Mesodermal cell (in vitro differentiated cells): Measurements from ENCODE around the gene SPINK7.
A peak's percentile ranks its signal among the peaks of the same experiment; 100 is the strongest.
"Not testable (repeated sequence)": the region's sequence is repeated elsewhere in the genome, so short reads cannot be mapped to it uniquely, and the experiment has no call there.

Source experiments
- H3K27ac ChIP-seq: 2 replicates; pipeline ENCODE4 v1.7.0; 2013; ENCODE audit warnings: mild to moderate bottlenecking, low read depth, low read length, moderate library complexity; ENCODE audit not compliant: severe bottlenecking
- H3K36me3 ChIP-seq: 2 replicates; pipeline ENCODE4 v1.7.1; 2013; ENCODE audit warnings: mild to moderate bottlenecking, low read length, moderate library complexity; ENCODE audit not compliant: control insufficient read depth, insufficient read depth
- H3K4me1 ChIP-seq: one replicate; pipeline ENCODE4 v1.7.1; 2013; ENCODE audit warnings: mild to moderate bottlenecking, low read length; ENCODE audit not compliant: insufficient read depth, control insufficient read depth, poor library complexity, severe bottlenecking
- H3K4me3 ChIP-seq: 2 replicates; pipeline ENCODE4 v1.7.0; 2013; ENCODE audit warnings: low read length, control low read depth, mild to moderate bottlenecking; ENCODE audit not compliant: insufficient read depth, poor library complexity, severe bottlenecking; ENCODE audit errors: extremely low read depth
- H3K9me3 ChIP-seq: 2 replicates; pipeline ENCODE4 v1.7.1; 2013; ENCODE audit warnings: mild to moderate bottlenecking, low read length, moderate library complexity; ENCODE audit not compliant: control insufficient read depth
- WGBS, 2 experiments: methylation state at CpG; one replicate each; pipeline ENCODE4 v1.1.5; 2013; ENCODE audit warnings: missing lambda C conversion rate in 2 of 2; ENCODE audit not compliant: insufficient coverage in 2 of 2; 5-methylcytosine and 5-hydroxymethylcytosine counted together

The SPINK7 gene

DNA sequence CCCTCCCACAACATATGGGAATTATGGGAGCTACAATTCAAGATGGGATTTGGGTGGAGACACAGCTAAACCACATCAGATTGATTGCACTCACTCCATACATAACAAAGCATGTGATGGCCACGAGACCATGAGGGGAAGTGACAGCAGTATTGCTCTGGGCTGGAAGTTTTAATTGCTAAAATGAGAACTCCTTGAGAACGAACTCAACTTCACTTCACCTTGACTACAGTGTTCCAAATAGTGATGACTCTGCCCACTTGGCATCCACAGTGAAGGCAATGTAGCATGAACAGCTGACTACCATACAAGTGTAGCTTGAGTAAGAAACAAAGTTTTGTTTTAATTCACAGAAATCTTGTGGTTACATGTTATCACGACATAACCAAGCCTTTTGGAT is 739 bp upstream of the SPINK7 start:
- 60 to 100% methylated on average over 1 of the region's 3 CpGs for WGBS, 2 experiments
- Histone ChIP-seq H3K4me3 (no peak overlapping the region), H3K36me3 (no peaks in the 10 kb centered on the region), H3K9me3 (peaks cover 13% of the 10 kb centered on the region), H3K27ac (no peak overlapping the region), H3K4me1 (no peaks in the 10 kb centered on the region)

DNA sequence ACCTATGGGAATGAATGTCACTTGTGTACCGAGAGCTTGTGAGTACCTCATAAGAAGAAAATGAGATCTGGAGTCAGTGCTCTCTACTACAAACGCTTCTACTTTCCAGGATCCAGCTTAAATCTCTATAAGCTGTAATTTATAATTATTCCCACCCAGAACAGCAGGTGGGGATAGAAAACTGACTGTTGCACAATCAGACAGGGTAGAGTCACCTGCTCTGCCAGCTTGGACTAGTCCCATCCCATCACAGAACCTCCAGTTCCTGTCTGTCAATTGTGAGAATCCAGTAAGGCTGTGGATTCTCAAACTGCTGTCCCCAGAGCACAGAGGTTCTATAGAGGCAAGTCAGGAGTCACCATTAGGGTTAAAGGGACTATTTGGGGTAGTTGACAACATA is 2.0 kb downstream of the SPINK7 start:
- H3K4me1 ChIP-seq, result no peaks in the 10 kb centered on the region
- no peak overlapping the region for H3K27ac ChIP-seq
- no peaks in the 10 kb centered on the region for H3K36me3 ChIP-seq
- WGBS, 2 experiments, result 100% methylated on average over 1 of the region's 2 CpGs; no CpG with 5 or more reads in 1 of the 2 experiments
- H3K4me3 ChIP-seq, result no peak overlapping the region
- peaks cover 4% of the 10 kb centered on the region for H3K9me3 ChIP-seq

DNA sequence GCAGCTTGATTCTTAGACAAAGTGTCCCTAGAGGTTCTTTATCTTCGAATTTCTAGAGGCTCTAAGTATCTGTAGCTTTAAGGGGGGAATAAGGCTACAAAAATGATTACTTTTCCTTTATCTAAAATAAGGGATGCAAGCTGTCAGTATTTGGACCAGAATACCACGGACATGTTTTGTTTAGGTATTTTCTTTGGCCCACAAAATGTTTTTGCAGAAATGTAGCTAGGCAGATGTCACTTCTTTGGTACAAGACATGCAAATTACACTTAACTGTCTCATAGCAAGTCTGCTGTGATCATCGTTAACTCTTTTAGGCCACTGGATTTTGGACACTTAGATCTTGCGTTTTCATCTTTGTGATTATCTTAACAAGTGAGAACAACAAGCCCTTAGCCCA is 2.5 kb downstream of the SPINK7 start:
- H3K9me3 ChIP-seq, result no peaks in the 10 kb centered on the region
- H3K36me3 ChIP-seq, result no peaks in the 10 kb centered on the region
- H3K27ac ChIP-seq, result no peak overlapping the region
- 82% methylated on average over 2 of the region's 4 CpGs; no CpG with 5 or more reads in 1 of the 2 experiments for WGBS, 2 experiments
- no peaks in the 10 kb centered on the region for H3K4me1 ChIP-seq
- H3K4me3 ChIP-seq, result no peak overlapping the region

DNA sequence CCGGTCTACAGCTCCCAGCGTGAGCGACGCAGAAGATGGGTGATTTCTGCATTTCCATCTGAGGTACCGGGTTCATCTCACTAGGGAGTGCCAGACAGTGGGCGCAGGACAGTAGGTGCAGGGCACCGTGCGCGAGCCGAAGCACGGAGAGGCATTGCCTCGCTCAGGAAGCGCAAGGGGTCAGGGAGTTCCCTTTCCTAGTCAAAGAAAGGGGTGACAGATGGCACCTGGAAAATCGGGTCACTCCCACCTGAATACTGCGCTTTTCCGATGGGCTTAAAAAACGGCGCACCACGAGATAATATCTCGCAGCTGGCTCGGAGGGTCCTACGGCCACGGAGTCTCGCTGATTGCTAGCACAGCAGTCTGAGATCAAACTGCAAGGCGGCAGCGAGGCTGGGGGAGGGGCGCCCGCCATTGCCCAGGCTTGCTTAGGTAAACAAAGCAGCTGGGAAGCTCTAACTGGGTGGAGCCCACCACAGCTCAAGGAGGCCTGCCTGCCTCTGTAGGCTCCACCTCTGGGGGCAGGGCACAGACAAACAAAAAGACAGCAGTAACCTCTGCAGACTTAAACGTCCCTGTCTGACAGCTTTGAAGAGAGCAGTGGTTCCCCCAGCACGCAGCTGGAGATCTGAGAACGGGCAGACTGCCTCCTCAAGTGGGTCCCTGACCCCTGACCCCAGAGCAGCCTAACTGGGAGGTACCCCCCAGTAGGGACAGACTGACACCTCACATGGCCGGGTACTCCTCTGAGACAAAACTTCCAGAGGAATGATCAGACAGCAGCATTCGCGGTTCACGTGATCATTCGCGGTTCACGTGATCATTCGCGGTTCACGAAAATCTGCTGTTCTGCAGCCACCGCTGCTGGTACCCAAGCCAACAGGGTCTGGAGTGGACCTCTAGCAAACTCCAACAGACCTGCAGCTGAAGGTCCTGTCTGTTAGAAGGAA is 8.1 kb downstream of the SPINK7 start:
- not testable (repeated sequence) for H3K36me3 ChIP-seq, H3K4me1 ChIP-seq, H3K27ac ChIP-seq, H3K9me3 ChIP-seq
- WGBS, 2 experiments, result 50 to 53% methylated on average over 18 to 22 of the region's 42 CpGs
- peak overlapping the region; percentile 19 for H3K4me3 ChIP-seq

DNA sequence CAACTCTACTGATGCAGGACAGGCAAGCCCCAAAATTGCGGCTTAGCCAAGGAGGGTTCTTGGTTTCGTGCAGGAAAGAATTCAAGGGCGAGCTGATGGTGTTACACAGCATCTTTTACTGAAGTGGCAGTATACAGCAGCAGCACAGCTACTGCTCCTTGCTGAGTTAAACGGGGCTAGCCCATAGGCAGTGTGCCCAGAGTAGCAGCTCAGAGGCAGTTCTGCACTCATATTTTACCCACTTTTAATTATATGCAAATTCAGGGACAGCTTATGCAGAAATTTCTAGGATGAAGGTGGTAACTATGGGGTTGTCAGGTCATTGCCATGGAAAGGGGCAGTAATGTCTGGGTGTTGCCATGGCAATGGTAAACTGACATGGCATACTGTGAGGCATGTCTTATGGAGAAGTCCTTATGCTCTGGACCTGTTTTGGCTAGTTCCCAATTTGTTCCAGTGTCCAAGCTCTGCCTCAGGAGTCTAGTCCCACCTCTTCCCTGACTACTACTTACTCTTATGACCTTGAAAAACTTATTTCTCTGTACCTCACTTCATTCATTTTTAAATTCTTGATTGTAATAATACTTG is 21.1 kb downstream of the SPINK7 start:
- H3K27ac ChIP-seq, result no peak overlapping the region
- no peaks in the 10 kb centered on the region for H3K4me1 ChIP-seq
- H3K4me3 ChIP-seq, result no peak overlapping the region
- H3K36me3 ChIP-seq, result no peaks in the 10 kb centered on the region
- WGBS, 2 experiments, result 87 to 97% methylated on average over 3 of the region's 4 CpGs
- no peaks in the 10 kb centered on the region for H3K9me3 ChIP-seq

DNA sequence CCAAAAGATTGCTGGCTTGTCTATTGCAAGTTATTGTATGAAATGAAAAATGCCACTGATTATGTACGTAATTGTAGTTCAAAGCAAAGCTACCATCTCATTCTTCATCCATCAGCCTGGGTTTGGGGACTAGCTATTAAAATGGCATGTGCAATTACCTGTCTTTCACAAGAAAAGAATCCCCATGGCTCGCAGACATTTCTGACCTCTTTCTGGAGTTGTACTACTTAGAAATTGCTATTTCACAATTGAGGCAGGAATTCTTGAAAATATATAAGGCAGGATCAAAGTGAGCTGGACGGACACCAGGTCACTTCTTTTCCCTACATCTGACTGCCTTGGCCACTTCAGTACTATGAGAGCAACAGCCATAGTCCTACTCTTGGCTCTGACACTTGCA is 23.0 kb downstream of the SPINK7 start, which contains the start of gene SPINK9:
Gene SPINK9 (plus strand): TSS at position 301 of the 400 bp plus-strand sequence. CDS start 55 bp downstream, at position 356.
- H3K4me3 ChIP-seq, result no peak within 1 kb of the TSS
- no peaks in the 10 kb centered on the region for H3K36me3 ChIP-seq
- H3K9me3 ChIP-seq, result no peaks in the 10 kb centered on the region
- H3K27ac ChIP-seq, result no peak within 1 kb of the TSS
- no peaks in the 10 kb centered on the region for H3K4me1 ChIP-seq
- WGBS, 2 experiments, result 80 to 100% methylated on average over 1 of the region's 3 CpGs

DNA sequence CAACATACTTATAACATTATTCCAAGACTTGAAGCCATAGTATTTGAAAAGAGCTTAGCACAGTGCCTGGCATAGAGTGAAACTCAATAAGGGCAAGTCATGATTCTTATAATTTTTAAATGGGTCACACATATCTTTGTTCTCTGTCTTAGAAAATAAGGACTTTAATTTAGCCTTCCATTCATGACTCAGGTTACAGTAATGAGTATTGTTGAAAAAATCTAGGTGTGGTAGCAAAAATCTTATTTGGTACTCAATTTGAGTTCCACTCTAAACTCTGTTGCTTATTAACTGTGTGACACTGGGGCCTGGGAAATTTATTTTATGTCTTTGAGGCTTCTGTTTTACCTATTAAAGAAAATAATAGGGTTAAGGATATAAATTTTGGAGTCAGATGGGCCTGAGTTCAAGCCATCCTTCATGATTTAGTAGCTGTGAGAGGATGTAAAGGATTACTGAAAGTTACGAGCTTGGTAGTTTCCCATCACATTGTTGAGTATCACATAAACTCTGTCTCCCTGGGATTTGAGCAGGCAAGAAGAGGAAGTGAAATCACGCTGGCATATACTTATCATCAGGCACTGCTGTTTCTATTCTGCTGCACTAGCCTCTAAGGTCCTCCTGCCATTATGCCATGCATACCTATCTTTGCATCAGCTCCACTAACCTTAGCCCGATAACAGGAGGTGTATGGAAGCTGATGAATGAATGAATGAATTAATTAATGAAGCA is 24.6 kb downstream of the SPINK7 start:
- Histone ChIP-seq H3K9me3 (no peaks in the 10 kb centered on the region), H3K4me1 (no peaks in the 10 kb centered on the region), H3K4me3 (no peak overlapping the region), H3K27ac (no peak overlapping the region), H3K36me3 (no peaks in the 10 kb centered on the region)
- WGBS, 2 experiments, result no CpG with 5 or more reads among the region's 3 CpGs

DNA sequence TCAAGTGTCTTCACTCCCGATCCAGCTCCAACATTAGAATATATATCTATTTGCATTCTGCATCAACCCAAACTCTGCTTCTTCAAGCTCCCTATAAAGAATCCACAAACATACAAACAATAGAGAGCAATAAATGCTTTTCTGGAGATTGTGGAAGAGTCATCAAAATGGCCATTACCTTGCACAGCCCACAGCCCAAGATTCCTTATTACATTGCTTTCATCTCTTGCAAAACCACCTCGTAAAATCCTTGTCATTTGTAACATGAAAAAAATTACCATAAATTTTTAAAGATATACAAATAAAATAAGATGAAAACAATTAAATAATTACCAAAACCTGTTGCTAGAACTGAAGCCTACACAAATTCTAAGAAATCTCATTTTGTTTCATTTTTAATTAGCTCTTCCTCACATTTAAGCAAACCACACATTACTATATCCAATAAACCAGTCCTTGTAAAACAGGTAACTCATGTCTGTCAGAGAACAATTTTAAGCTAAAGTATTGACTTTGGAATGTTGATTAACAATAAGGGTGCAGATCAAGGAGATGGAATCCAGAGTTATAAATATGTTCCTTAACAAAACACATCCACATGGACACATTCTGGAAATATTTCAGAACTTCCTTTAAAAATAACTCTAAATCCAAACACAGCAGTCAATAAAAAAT is 30.3 kb downstream of the SPINK7 start:
- Histone ChIP-seq H3K36me3 (no peaks in the 10 kb centered on the region), H3K4me3 (no peak overlapping the region), H3K4me1 (no peaks in the 10 kb centered on the region), H3K27ac (no peak overlapping the region), H3K9me3 (no peaks in the 10 kb centered on the region)
- WGBS, 2 experiments, result no CpG with 5 or more reads among the region's 2 CpGs

DNA sequence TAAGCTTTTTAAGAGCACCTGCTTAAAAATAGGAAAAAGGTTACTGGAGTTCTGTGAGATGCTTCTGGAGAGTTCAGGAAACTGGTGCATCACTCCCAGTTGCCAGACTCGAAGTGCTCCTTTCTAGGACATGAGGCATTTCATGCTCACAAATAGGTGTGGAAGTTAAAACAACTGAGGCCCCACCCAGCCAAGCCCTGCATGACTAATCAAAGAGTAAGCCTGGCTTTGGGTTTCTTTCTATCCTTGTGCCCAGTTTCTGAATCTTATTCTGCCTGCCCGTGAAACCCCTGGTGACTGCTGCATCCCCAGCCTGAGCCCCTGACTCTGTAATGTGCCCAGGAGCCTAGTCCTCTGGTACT is 30.8 kb downstream of the SPINK7 start:
- WGBS, 2 experiments, result 83 to 94% methylated on average over 2 of the region's 2 CpGs
- Histone ChIP-seq H3K36me3 (no peaks in the 10 kb centered on the region), H3K4me1 (no peaks in the 10 kb centered on the region), H3K4me3 (no peak overlapping the region), H3K27ac (no peak overlapping the region), H3K9me3 (no peaks in the 10 kb centered on the region)
